ENCODE results near the gene SGMS1. TPM values are rescaled to one million over a fixed set of nuclear protein-coding genes. Genes with fewer than 3 reads are reported as not detected.

Gene SGMS1
- total and polyA plus RNA-seq, 2 donors (not counting 1 experiment from before 2014, with no cell fraction given), result 10.0 to 43.5 TPM

- Histone ChIP-seq H4K20me1 (ENCODE audit: control insufficient read depth, insufficient read depth, low read length, poor library complexity, severe bottlenecking) (peaks cover 37% of the 10 kb centered on the region), H3K27ac (ENCODE audit: low read length in 2 of 2) (no peak overlapping the region), H3K36me3 (replicated peaks in 1 of 2; ENCODE audit: control extremely low read depth in 1 of 2, control insufficient read depth in 1 of 2, extremely low read depth in 1 of 2, insufficient read depth in 2 of 2, low read length in 1 of 2) (no peaks in the 10 kb centered on the region), H3K4me3 (ENCODE audit: control extremely low read depth in 1 of 5, extremely low read depth in 1 of 5, insufficient read depth in 1 of 5, low read depth in 2 of 5, low read length in 4 of 5) (no peak overlapping the region), H3K9me3 (ENCODE audit: control extremely low read depth in 1 of 3, control insufficient read depth in 2 of 3, insufficient read depth in 1 of 3, low read length in 2 of 3) (peaks cover 0 to under 1% (median 0%) of the 10 kb centered on the region in 3 donors), H3K79me2 (ENCODE audit: control insufficient read depth, insufficient read depth, low read length) (peaks cover 86% of the 10 kb centered on the region), H2AFZ (ENCODE audit: insufficient read depth, low read depth, low read length, poor library complexity, severe bottlenecking) (no peak overlapping the region), H3K4me1 (ENCODE audit: control insufficient read depth in 2 of 2, insufficient read depth in 2 of 2, low read length in 2 of 2) (peaks cover 7 to 13% of the 10 kb centered on the region in 2 donors), H3K9ac (ENCODE audit: low read length) (no peak overlapping the region), H3K4me2 (replicated peaks; ENCODE audit: low read depth, low read length, poor library complexity, severe bottlenecking) (no peak overlapping the region), H3K27me3 (replicated peaks in 1 of 4; ENCODE audit: control extremely low read depth in 1 of 4, control insufficient read depth in 3 of 4, insufficient read depth in 4 of 4, low read length in 3 of 4) (no peaks in the 10 kb centered on the region)
- intact Hi-C loops (cut with micrococcal nuclease), result no loop called here
- peak; percentile 21 for DNase-seq
- TF ChIP-seq EZH2 (IDR thresholded peaks at IDR 0.05; ENCODE audit: borderline replicate concordance, insufficient read depth, low read depth, low read length, poor library complexity, severe bottlenecking), result no peak
- TF ChIP-seq, protein P1, sequence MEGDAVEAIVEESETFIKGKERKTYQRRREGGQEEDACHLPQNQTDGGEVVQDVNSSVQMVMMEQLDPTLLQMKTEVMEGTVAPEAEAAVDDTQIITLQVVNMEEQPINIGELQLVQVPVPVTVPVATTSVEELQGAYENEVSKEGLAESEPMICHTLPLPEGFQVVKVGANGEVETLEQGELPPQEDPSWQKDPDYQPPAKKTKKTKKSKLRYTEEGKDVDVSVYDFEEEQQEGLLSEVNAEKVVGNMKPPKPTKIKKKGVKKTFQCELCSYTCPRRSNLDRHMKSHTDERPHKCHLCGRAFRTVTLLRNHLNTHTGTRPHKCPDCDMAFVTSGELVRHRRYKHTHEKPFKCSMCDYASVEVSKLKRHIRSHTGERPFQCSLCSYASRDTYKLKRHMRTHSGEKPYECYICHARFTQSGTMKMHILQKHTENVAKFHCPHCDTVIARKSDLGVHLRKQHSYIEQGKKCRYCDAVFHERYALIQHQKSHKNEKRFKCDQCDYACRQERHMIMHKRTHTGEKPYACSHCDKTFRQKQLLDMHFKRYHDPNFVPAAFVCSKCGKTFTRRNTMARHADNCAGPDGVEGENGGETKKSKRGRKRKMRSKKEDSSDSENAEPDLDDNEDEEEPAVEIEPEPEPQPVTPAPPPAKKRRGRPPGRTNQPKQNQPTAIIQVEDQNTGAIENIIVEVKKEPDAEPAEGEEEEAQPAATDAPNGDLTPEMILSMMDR (IDR thresholded peaks at IDR 0.05), result no peak
- Mint-ChIP-seq H3K4me1 (peaks cover 45% of the 10 kb centered on the region), H3K27ac (no peak overlapping the region), H3K27me3 (no peaks in the 10 kb centered on the region), H3K9me3 (ENCODE audit: insufficient read depth) (peaks cover 3% of the 10 kb centered on the region), H3K4me3 (no peak overlapping the region)
- 57% methylated on average over 1 of the region's 4 CpGs for WGBS (ENCODE audit: insufficient coverage)
- POLR2A ChIA-PET, result no interaction called here
- no peak for ATAC-seq (ENCODE audit: low read depth)
- CTCF ChIA-PET, result interaction anchor here (0.7 to 1.2 kb wide), 5 partner anchors 8 to 99 kb away, joined by 3 to 4 read pairs (median 3); no protein-coding TSS in a partner anchor
Measured at GRCh38 chr10:50552771-50553535, 70.8 kb downstream of the SGMS1 start.

DNA sequence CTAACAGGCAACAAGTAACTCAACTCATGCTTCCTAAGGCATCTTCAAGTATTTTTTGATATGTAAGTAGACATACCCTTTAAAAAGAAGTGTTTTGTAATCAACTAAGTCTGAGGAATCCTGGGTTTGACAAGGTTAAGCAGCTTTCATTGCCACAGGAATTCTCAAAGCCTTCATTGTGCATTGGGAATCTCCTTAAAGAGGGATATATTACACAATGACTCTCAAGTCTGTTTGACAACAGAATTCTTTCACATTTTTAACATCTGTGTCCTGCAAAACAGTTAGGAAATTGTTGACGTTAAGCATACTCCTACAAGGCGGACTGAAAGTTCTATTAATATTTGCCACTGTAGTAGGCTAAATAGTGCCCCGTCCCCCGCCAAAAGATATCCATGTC, 71.4 kb downstream of the SGMS1 start:
- Histone ChIP-seq H3K4me1 (ENCODE audit: control insufficient read depth in 2 of 2, insufficient read depth in 2 of 2, low read length in 2 of 2) (peaks cover 7 to 13% of the 10 kb centered on the region in 2 donors), H3K4me2 (replicated peaks; ENCODE audit: low read depth, low read length, poor library complexity, severe bottlenecking) (no peak overlapping the region), H3K27ac (ENCODE audit: low read length in 2 of 2) (no peak overlapping the region), H3K9me3 (ENCODE audit: control extremely low read depth in 1 of 3, control insufficient read depth in 2 of 3, insufficient read depth in 1 of 3, low read length in 2 of 3) (peaks cover 0 to 2% (median 0%) of the 10 kb centered on the region in 3 donors), H3K79me2 (ENCODE audit: control insufficient read depth, insufficient read depth, low read length) (peaks cover 87% of the 10 kb centered on the region), H3K4me3 (ENCODE audit: control extremely low read depth in 1 of 5, extremely low read depth in 1 of 5, insufficient read depth in 1 of 5, low read depth in 2 of 5, low read length in 4 of 5) (no peak overlapping the region), H4K20me1 (ENCODE audit: control insufficient read depth, insufficient read depth, low read length, poor library complexity, severe bottlenecking) (peaks cover 32% of the 10 kb centered on the region), H2AFZ (ENCODE audit: insufficient read depth, low read depth, low read length, poor library complexity, severe bottlenecking) (no peak overlapping the region), H3K36me3 (replicated peaks in 1 of 2; ENCODE audit: control extremely low read depth in 1 of 2, control insufficient read depth in 1 of 2, extremely low read depth in 1 of 2, insufficient read depth in 2 of 2, low read length in 1 of 2) (no peaks in the 10 kb centered on the region), H3K27me3 (replicated peaks in 1 of 4; ENCODE audit: control extremely low read depth in 1 of 4, control insufficient read depth in 3 of 4, insufficient read depth in 4 of 4, low read length in 3 of 4) (no peaks in the 10 kb centered on the region), H3K9ac (ENCODE audit: low read length) (no peak overlapping the region)
- ATAC-seq (ENCODE audit: low read depth), result no peak
- DNase-seq, result no peak
- H3K9me3 Mint-ChIP-seq (ENCODE audit: insufficient read depth), result peaks cover 8% of the 10 kb centered on the region
- H3K4me3 Mint-ChIP-seq, result no peak overlapping the region
- intact Hi-C loops (cut with micrococcal nuclease), result no loop called here
- ChIA-PET CTCF (interaction anchor here (0.9 to 1.2 kb wide), 2 partner anchors 70 to 101 kb away, joined by 3 to 4 read pairs; no protein-coding TSS in a partner anchor), POLR2A (no interaction called here)
- H3K27ac Mint-ChIP-seq, result no peak overlapping the region
- no peaks in the 10 kb centered on the region for H3K27me3 Mint-ChIP-seq
- no peak for TF ChIP-seq EZH2 (IDR thresholded peaks at IDR 0.05; ENCODE audit: borderline replicate concordance, insufficient read depth, low read depth, low read length, poor library complexity, severe bottlenecking)
- TF ChIP-seq, protein P1 (IDR thresholded peaks at IDR 0.05), result no peak
- peaks cover 49% of the 10 kb centered on the region for H3K4me1 Mint-ChIP-seq
- WGBS (ENCODE audit: insufficient coverage), result 90% methylated on average over 2 of the region's 4 CpGs
